ENCODE data around the gene NLE1. TPM values are rescaled to one million over a fixed set of nuclear protein-coding genes. Genes with fewer than 3 reads are reported as not detected.

Gene NLE1
- polyA plus RNA-seq, 1 donor, result 15.4 TPM

DNA sequence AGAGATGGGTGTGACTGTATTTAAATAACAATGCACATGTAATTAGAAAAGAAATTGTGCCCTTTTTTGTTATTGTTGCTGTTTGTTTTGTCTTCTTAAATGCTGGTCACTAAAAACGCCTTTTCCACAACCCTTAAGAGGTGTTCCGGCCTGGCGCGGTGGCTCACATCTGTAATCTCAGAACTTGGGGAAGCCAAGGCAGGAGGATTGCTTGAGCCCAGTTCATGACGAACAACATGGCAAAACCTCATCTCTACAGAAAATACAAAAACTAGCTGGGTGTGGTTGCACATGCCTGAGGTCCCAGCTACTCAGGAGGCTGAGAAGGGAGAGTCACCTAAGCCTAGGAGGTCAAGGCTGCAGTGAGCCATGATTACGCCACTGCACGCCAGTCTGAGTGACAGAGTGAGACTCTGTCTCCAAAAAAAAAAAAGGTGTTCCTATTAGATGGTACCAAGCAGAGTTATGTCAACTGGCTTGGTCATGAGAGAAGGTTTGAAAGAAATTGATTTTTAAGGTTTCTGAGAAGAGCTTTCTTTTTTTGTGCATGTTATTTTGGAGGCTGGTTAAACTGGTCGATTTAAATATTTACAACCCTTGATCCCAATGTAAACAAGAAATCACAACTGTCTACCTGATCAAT, 55.1 kb downstream of the NLE1 start:
- no peak for DNase-seq

DNA sequence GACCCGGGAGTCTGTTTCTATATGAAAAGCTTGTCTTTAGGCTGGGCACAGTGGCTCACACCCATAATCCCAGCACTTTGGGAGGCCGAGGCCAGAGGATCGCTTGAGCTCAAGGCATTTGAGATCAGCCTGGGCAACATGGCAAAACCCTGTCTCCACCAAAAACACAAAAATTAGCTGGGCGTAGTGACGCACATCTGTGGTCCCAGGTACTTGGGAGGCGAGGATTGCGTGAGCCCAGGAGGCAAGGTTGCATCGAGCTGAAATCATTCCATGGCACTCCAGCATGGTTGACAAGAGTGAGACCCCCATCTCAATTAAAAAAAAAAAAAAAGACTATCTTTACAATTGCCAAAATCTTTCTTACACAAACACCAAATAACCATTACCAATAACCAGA, 55.9 kb downstream of the NLE1 start:
- no peak for DNase-seq

DNA sequence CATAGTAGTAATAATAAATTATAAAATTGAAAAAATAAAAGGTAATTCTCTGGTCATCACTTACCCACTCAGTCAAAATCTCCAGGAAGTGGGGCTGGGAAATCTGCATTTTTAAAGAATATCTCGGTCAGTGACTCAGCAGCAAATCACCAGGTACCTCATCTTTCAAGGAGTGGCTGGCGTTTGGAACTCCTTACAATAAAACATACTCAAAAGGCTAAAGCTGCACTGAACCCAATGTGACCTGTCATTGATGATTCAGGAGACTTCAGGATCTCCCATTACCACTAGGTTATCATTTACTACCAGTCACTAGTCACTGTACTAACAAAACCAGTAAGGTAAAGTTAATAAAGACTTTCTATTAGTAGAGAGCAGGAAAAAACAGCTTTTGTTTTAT, 57.1 kb downstream of the NLE1 start:
- no peak for DNase-seq

DNA sequence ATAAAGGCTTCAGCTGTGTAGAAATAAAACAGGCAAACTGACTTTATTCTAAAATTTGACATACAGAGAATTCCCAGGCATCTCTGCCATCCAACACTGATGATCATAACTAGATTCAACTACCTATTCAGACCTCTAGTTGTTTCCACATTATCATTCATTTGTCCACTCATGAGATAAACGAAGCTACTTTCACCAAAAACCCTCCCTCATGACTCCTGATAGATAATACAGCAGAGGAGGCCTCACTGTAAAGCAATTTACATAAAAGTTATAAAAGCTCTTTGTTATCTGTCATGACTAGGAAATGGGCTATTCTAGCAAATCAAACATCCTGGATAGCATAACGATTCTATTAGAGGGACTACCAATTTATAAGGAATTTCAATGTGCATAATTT, 59.0 kb downstream of the NLE1 start:
- no peak for DNase-seq

DNA sequence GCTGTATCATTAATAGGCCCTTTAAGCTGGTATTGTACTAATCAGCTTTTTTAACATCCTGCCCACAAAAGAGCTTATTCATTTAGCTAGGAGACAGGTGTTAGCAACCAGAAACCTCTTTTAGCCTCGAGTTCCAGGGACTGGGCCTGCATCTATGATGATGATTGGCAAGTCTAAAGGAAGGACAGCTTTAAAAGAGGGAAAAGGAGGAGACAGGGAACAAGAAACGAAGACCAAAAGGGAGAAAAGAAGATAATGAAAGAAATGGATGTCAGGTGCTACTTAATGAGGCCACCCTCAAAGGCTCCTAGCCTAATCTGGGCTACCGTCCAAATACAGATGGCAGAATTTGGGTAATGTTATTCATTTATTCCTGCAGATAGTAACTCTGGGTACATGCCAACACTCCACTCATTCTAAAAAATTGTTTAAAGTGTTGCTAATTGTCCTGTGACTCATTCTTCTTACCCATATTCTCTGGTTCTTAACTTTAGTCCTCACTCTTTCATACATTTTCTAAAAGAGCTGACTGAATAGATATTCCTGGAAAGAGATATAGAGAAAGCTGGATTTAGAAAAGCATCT, 59.9 kb downstream of the NLE1 start:
- no peak for DNase-seq

DNA sequence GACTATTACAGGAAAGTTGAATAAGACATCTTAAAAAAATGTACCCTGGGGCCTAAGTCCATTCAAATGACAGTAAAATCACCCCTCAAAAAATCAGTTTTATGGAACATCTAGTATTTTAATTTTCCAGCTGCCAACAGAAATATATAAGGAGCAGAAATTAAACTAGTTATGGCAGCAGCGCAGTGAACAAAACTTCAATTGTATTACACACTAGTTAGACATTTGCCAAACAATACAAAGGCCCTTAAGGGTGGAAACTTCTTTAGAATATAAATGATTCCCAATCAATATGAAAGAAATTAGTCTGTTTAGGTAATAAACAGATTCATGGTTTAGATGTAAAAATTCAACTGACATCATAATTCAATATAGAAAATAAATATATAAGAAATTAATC, 60.5 kb downstream of the NLE1 start:
- no peak for DNase-seq

DNA sequence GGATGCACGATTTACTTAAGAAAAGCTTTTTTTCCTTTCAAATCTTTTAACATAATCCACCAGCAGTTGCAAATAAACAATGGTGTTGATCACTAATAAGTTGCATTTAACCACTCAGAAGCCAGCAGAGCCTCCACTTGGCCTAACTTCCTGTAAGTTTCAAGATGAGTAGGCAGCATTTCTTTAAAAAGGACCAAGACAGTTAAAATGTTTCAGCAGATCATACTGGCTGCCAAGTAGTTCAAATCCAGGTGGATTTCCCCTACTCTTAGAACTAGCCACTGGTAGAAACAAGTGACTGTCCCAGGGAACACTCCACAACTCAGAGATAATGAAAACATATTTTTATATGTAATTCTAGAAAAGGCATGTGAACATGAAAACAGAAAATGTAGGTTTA, 61.6 kb downstream of the NLE1 start:
- no peak for DNase-seq

DNA sequence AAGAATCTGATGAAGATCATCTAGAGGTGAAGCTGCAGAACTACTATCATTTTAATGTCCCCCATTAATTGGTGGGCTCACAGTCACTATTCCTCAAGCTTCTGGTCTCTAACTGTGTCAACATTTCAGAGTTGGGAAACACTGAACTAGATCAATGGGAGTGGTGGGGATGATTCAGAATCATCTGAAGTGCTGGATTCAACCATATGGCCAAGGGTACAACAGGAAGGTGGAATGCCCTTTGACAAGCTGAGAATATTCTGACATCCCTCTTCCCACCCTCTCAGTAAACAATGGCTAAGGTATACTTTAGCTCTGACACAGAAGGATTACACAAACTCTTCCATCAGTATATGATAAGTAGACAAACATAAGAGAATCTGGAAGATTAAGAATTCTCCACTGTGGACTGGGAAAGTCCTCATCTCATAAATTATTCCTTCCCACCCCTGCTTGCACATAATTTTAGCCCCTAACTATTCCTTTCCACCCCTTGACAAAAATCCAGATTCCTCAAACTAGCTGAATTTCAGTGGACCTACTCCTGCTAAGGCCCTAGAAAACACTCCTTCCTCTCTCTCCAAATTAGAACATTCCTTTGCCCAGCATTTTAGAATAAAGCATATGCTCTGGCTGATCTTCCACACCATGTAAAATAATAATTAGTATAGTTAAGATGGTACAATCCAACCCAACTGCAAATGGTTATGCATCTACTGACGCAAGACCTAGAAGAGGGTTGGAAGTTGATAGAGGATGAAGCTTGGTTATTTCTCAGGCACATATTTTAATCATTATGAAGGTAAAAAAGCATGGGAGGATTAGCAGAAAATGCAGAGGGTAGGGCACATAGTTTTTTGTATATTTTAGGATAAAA, 62.3 kb downstream of the NLE1 start:
- no peak for DNase-seq

Other genes with a start within 250 kb of the NLE1 start
- 7.1 TPM for gene CCT6B, start 180.8 kb downstream of the NLE1 start, polyA plus RNA-seq (ENCODE audit: insufficient read length)
- gene ZNF830, start 180.8 kb downstream of the NLE1 start, polyA plus RNA-seq (ENCODE audit: insufficient read length), result 24.9 TPM
- gene LIG3, start 161.8 kb downstream of the NLE1 start, polyA plus RNA-seq (ENCODE audit: insufficient read length), result 47.4 TPM
- gene RFFL, start 78.6 kb downstream of the NLE1 start, polyA plus RNA-seq (ENCODE audit: insufficient read length), result 25.9 TPM
- 14.3 TPM for gene RAD51D, start 22.4 kb downstream of the NLE1 start, polyA plus RNA-seq (ENCODE audit: insufficient read length)
- gene FNDC8, start 20.7 kb downstream of the NLE1 start, polyA plus RNA-seq (ENCODE audit: insufficient read length), result not detected
- 0.08 TPM for gene UNC45B, start 5.5 kb upstream of the NLE1 start, polyA plus RNA-seq (ENCODE audit: insufficient read length)
- gene SLC35G3, start 52.1 kb upstream of the NLE1 start, polyA plus RNA-seq (ENCODE audit: insufficient read length), result not detected
- gene SLFN5, start 100.8 kb upstream of the NLE1 start, polyA plus RNA-seq (ENCODE audit: insufficient read length), result 16.3 TPM
- gene SLFN11, start 231.3 kb upstream of the NLE1 start, polyA plus RNA-seq (ENCODE audit: insufficient read length), result 11.6 TPM

All from left kidney (tissue), 2 donors.